ENCODE results near the gene DIS3L2.

DIS3L2 gene

DNA sequence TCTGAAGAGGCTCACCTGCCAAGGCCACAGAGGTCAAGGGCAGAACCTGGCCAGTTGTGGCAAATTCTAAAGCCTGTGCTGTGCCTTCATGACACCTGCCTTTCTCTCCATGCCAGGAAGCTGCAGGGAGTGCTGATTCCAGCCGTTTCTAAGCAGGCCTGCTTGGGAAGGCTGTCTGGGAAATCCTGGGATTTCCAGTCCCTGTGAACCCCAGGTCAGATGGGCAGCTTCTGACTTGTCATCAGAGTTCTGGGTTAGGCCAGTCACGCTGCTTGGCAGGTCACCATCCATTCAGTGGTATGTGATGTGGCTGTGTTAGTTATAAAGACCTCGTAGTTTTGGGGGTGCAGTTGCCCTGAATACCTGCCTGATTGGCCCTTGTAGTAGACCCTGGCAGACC is 346.3 kb downstream of the DIS3L2 start:
- no peak for TF ChIP-seq ZNF8 (CRISPR knock-in tag; IDR thresholded peaks at IDR 0.05)
- TF ChIP-seq, protein P1, sequence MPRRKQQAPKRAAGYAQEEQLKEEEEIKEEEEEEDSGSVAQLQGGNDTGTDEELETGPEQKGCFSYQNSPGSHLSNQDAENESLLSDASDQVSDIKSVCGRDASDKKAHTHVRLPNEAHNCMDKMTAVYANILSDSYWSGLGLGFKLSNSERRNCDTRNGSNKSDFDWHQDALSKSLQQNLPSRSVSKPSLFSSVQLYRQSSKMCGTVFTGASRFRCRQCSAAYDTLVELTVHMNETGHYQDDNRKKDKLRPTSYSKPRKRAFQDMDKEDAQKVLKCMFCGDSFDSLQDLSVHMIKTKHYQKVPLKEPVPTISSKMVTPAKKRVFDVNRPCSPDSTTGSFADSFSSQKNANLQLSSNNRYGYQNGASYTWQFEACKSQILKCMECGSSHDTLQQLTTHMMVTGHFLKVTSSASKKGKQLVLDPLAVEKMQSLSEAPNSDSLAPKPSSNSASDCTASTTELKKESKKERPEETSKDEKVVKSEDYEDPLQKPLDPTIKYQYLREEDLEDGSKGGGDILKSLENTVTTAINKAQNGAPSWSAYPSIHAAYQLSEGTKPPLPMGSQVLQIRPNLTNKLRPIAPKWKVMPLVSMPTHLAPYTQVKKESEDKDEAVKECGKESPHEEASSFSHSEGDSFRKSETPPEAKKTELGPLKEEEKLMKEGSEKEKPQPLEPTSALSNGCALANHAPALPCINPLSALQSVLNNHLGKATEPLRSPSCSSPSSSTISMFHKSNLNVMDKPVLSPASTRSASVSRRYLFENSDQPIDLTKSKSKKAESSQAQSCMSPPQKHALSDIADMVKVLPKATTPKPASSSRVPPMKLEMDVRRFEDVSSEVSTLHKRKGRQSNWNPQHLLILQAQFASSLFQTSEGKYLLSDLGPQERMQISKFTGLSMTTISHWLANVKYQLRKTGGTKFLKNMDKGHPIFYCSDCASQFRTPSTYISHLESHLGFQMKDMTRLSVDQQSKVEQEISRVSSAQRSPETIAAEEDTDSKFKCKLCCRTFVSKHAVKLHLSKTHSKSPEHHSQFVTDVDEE (CRISPR knock-in tag; IDR thresholded peaks at IDR 0.05): no peak
- TF ChIP-seq TOX (CRISPR knock-in tag; IDR thresholded peaks at IDR 0.05; ENCODE audit: borderline replicate concordance): no peak
- TF ChIP-seq, protein P2, sequence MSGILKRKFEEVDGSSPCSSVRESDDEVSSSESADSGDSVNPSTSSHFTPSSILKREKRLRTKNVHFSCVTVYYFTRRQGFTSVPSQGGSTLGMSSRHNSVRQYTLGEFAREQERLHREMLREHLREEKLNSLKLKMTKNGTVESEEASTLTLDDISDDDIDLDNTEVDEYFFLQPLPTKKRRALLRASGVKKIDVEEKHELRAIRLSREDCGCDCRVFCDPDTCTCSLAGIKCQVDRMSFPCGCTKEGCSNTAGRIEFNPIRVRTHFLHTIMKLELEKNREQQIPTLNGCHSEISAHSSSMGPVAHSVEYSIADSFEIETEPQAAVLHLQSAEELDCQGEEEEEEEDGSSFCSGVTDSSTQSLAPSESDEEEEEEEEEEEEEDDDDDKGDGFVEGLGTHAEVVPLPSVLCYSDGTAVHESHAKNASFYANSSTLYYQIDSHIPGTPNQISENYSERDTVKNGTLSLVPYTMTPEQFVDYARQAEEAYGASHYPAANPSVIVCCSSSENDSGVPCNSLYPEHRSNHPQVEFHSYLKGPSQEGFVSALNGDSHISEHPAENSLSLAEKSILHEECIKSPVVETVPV (CRISPR knock-in tag; IDR thresholded peaks at IDR 0.05): no peak
- TF ChIP-seq, protein P3, sequence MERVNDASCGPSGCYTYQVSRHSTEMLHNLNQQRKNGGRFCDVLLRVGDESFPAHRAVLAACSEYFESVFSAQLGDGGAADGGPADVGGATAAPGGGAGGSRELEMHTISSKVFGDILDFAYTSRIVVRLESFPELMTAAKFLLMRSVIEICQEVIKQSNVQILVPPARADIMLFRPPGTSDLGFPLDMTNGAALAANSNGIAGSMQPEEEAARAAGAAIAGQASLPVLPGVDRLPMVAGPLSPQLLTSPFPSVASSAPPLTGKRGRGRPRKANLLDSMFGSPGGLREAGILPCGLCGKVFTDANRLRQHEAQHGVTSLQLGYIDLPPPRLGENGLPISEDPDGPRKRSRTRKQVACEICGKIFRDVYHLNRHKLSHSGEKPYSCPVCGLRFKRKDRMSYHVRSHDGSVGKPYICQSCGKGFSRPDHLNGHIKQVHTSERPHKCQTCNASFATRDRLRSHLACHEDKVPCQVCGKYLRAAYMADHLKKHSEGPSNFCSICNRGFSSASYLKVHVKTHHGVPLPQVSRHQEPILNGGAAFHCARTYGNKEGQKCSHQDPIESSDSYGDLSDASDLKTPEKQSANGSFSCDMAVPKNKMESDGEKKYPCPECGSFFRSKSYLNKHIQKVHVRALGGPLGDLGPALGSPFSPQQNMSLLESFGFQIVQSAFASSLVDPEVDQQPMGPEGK (CRISPR knock-in tag; IDR thresholded peaks at IDR 0.05; ENCODE audit: borderline replicate concordance): no peak
- TF ChIP-seq ZC3H10 (CRISPR knock-in tag; IDR thresholded peaks at IDR 0.05): no peak
- no peak for TF ChIP-seq ZNF70 (CRISPR knock-in tag; IDR thresholded peaks at IDR 0.05)
- no peak for TF ChIP-seq ESRRG (CRISPR knock-in tag; IDR thresholded peaks at IDR 0.05)
- TF ChIP-seq ARNTL (CRISPR knock-in tag; IDR thresholded peaks at IDR 0.05; ENCODE audit: borderline replicate concordance, low read depth): no peak
- TF ChIP-seq TCF4 (CRISPR knock-in tag; IDR thresholded peaks at IDR 0.05; ENCODE audit: borderline replicate concordance): no peak
- TF ChIP-seq ZNF565 (CRISPR knock-in tag; conservative IDR thresholded peaks at IDR 0.05; ENCODE audit: low read depth): no peak
- TF ChIP-seq RARB (CRISPR knock-in tag; IDR thresholded peaks at IDR 0.05): no peak
- TF ChIP-seq SNAI2 (CRISPR knock-in tag; IDR thresholded peaks at IDR 0.05): no peak
- no peak for TF ChIP-seq GLIS3 (CRISPR knock-in tag; IDR thresholded peaks at IDR 0.05)
- TF ChIP-seq, protein P4, sequence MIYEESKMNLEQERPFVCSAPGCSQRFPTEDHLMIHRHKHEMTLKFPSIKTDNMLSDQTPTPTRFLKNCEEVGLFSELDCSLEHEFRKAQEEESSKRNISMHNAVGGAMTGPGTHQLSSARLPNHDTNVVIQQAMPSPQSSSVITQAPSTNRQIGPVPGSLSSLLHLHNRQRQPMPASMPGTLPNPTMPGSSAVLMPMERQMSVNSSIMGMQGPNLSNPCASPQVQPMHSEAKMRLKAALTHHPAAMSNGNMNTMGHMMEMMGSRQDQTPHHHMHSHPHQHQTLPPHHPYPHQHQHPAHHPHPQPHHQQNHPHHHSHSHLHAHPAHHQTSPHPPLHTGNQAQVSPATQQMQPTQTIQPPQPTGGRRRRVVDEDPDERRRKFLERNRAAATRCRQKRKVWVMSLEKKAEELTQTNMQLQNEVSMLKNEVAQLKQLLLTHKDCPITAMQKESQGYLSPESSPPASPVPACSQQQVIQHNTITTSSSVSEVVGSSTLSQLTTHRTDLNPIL (CRISPR knock-in tag; IDR thresholded peaks at IDR 0.05; ENCODE audit: low read depth): no peak
- TF ChIP-seq, protein P5, sequence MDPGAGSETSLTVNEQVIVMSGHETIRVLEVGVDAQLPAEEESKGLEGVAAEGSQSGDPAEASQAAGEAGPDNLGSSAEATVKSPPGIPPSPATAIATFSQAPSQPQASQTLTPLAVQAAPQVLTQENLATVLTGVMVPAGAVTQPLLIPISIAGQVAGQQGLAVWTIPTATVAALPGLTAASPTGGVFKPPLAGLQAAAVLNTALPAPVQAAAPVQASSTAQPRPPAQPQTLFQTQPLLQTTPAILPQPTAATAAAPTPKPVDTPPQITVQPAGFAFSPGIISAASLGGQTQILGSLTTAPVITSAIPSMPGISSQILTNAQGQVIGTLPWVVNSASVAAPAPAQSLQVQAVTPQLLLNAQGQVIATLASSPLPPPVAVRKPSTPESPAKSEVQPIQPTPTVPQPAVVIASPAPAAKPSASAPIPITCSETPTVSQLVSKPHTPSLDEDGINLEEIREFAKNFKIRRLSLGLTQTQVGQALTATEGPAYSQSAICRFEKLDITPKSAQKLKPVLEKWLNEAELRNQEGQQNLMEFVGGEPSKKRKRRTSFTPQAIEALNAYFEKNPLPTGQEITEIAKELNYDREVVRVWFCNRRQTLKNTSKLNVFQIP (CRISPR knock-in tag; IDR thresholded peaks at IDR 0.05; ENCODE audit: borderline replicate concordance, low read depth): no peak
- no peak for TF ChIP-seq OSR1 (CRISPR knock-in tag; IDR thresholded peaks at IDR 0.05)
- no peak for TF ChIP-seq PPARA (CRISPR knock-in tag; IDR thresholded peaks at IDR 0.05; ENCODE audit: borderline replicate concordance)
- TF ChIP-seq ISL1 (CRISPR knock-in tag; IDR thresholded peaks at IDR 0.05): no peak
- no peak for ATAC-seq

DNA sequence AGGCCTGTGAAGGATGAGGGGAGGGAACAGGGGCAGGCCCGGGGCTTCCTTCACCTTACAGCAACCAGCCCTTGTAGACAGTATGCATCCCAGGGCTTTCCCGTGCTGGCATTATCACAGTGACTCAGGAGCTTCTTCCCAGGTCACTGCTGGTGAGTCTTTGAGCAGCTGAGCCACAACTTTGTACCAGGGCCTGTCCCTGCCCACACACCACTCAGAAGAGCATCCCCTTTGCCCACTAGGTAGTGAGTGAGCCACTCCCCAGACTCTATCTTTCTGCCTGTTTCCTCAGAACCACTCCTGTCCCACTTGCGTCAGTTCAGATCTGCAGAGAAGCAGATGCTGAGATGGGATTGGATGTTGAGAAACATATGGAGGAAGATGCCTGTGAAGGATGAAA is 347.5 kb downstream of the DIS3L2 start:
- ATAC-seq: no peak

More for the DNA sequence above, 347.5 kb downstream of the DIS3L2 start:
- TF ChIP-seq ARNTL (CRISPR knock-in tag; IDR thresholded peaks at IDR 0.05; ENCODE audit: borderline replicate concordance, low read depth) (no peak), TCF4 (CRISPR knock-in tag; IDR thresholded peaks at IDR 0.05; ENCODE audit: borderline replicate concordance) (no peak), TOX (CRISPR knock-in tag; IDR thresholded peaks at IDR 0.05; ENCODE audit: borderline replicate concordance) (no peak), OSR1 (CRISPR knock-in tag; IDR thresholded peaks at IDR 0.05) (no peak), BACH2 (CRISPR knock-in tag; IDR thresholded peaks at IDR 0.05; ENCODE audit: borderline replicate concordance) (no peak), ZFP3 (CRISPR knock-in tag; IDR thresholded peaks at IDR 0.05) (no peak), ZFP30 (CRISPR knock-in tag; IDR thresholded peaks at IDR 0.05) (no peak)
- TF ChIP-seq, protein P3 (CRISPR knock-in tag; IDR thresholded peaks at IDR 0.05; ENCODE audit: borderline replicate concordance): no peak
- TF ChIP-seq, protein P4 (CRISPR knock-in tag; IDR thresholded peaks at IDR 0.05; ENCODE audit: low read depth): no peak
- TF ChIP-seq, protein P2 (CRISPR knock-in tag; IDR thresholded peaks at IDR 0.05): no peak

All from SK-N-SH treated with all-trans-retinoic acid at 6 μM for 48 hours (cell line).